ENCODE data around the gene CLDN7. TPM values are rescaled to one million over a fixed set of nuclear protein-coding genes. Genes with fewer than 3 reads are reported as not detected.

Gene CLDN7
- total and polyA plus RNA-seq, 7 experiments from 2014 or later, result 0.29 to 3.8 (median 1.7) TPM

DNA sequence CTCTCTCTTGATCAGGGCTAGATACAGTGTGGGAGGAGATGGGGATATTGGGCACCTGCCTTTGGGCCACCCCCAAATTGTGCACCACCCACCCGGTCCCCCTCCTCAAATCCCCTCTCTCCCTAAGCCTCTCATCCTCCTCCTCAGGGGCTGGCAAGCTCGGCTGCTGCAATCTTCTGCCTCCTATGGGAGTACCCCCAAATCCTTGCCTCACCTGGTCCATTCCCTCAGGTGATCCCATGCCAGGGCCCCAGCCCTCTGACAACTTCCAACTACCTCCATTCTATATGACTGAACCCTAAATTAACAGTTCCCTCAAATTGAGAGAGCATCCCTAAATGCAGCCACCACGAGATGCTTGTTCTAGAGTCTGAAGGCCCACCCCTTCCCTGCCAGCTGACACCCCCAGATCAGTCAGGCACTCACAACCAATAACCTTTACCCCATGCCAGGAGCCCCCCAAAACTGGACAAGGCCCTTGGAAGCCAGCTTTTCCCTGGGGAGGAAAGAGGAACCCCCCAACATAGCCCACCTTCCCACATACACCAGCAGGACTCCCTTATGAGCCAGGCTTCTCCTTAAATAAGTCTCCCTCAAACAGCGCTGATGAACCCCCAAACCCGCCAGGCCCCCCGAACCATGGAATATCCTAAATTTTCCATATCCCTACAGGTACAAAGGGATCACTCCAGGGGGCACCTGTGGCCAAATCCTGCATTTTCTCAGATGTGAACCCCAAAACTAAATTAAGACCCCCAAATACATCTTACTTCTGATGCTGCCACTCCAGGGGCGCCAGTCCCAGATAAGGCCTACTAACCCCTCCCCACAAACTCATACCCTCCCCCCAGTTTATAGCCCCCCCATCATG, 45.8 kb downstream of the CLDN7 start:
- no peak for DNase-seq
- H3K4me3 ChIP-seq (ENCODE audit: low read length), result no peak overlapping the region

DNA sequence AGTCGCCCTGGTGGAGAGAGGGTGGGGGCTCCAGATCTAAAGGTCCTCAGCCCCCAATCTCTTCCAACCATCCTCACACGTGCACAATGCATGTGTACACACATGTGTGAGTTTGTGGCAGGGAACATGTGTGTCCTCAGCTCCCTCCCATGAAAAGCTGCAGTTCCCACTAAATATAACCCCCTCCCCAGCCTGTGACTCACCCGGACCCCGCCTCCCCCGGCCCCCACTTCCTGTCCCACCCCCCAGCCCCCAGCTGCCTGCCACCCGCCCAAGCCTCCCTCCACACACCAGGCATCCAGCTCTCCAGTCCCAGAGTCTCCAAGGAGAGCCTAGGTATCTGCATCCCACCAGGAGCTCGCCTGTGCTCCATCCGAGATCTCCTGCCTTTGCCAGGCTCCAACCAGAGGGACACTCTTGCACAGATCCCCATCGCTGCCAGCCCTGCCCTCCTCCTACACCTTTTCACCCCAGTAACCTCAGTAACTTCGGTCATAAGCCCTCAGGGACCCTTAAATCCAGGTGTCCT, 46.6 kb downstream of the CLDN7 start:
- intact Hi-C loops (cut with micrococcal nuclease), result loop anchor here (1.0 to 10.0 kb wide), 7 partner anchors 169 to 629 kb away; partner anchors contain the start of genes C17orf100 (in 1 of the 2), KDM6B (in 1 of the 2), MED31 (in 1 of the 2) and POLR2A (in 1 of the 2)
- ATAC-seq (no peak), DNase-seq (peak in 1 of 9 donors; percentile 45)
- peaks cover 0 to 6% (median 0%) of the 10 kb centered on the region in 3 experiments for H3K36me3 ChIP-seq (ENCODE audit: control insufficient read depth in 2 of 3, insufficient read depth in 3 of 3, low read length in 3 of 3)
- CTCF ChIA-PET, result no interaction called here
- H3K4me1 ChIP-seq (ENCODE audit: control insufficient read depth in 2 of 2, insufficient read depth in 2 of 2, low read length in 2 of 2), result peaks cover 30 to 56% of the 10 kb centered on the region in 2 donors
- peak overlapping the region; percentile 61 for H3K4me3 ChIP-seq (ENCODE audit: low read length)
- peaks cover 37 to 75% (median 70%) of the 10 kb centered on the region in 7 donors for H3K4me1 Mint-ChIP-seq
- H3K9me3 Mint-ChIP-seq, result peaks cover 0 to 6% (median 0%) of the 10 kb centered on the region in 11 donors
- peak overlapping the region; percentile 43 to 97 (median 88) for H3K4me3 Mint-ChIP-seq
- H3K27me3 Mint-ChIP-seq, result peaks cover 0 to 11% (median 0%) of the 10 kb centered on the region in 5 donors
- H3K27ac Mint-ChIP-seq, result peak overlapping the region; percentile 90 to 100 (median 99)
- H3K27ac ChIP-seq (ENCODE audit: low read depth, low read length), result peak overlapping the region; percentile 97
- POLR2A ChIA-PET, result interaction anchor here (0.9 to 13.7 kb wide), 6 partner anchors 12 to 121 kb away, joined by 3 to 265 read pairs (median 4); partner anchors contain the start of genes ACAP1, DVL2, GABARAP and PHF23
- no peaks in the 10 kb centered on the region for H3K9me3 ChIP-seq (ENCODE audit: control insufficient read depth in 2 of 3, low read length in 3 of 3)
- no peaks in the 10 kb centered on the region for H3K27me3 ChIP-seq (ENCODE audit: control insufficient read depth in 2 of 2, insufficient read depth in 2 of 2, low read length in 2 of 2)
- no peaks in the 10 kb centered on the region for H3K36me3 Mint-ChIP-seq

More for the DNA sequence above, 45.8 kb downstream of the CLDN7 start:
- ChIA-PET CTCF (no interaction called here), POLR2A (interaction anchor here (0.7 to 13.7 kb wide), 5 partner anchors 12 to 121 kb away, joined by 3 to 265 read pairs (median 3); partner anchors contain the start of genes DVL2, GABARAP and PHF23)
- H3K36me3 Mint-ChIP-seq, result peaks cover 0 to 5% (median 0%) of the 10 kb centered on the region in 5 donors
- peak overlapping the region; percentile 53 to 100 (median 94) for H3K27ac Mint-ChIP-seq
- Histone ChIP-seq H3K9me3 (ENCODE audit: control insufficient read depth in 2 of 3, low read length in 3 of 3) (no peaks in the 10 kb centered on the region), H3K4me1 (ENCODE audit: control insufficient read depth in 2 of 2, insufficient read depth in 2 of 2, low read length in 2 of 2) (peaks cover 35 to 57% of the 10 kb centered on the region in 2 donors), H3K36me3 (ENCODE audit: control insufficient read depth in 2 of 3, insufficient read depth in 3 of 3, low read length in 3 of 3) (peaks cover 0 to 6% (median 0%) of the 10 kb centered on the region in 3 experiments), H3K27me3 (ENCODE audit: control insufficient read depth in 2 of 2, insufficient read depth in 2 of 2, low read length in 2 of 2) (no peaks in the 10 kb centered on the region), H3K27ac (ENCODE audit: low read depth, low read length) (peak overlapping the region; percentile 70)
- no peak for ATAC-seq
- H3K27me3 Mint-ChIP-seq, result peaks cover 0 to 8% (median 0%) of the 10 kb centered on the region in 5 donors
- peak overlapping the region; percentile 43 to 94 (median 76) for H3K4me3 Mint-ChIP-seq
- peaks cover 0 to 6% (median 0%) of the 10 kb centered on the region in 11 donors for H3K9me3 Mint-ChIP-seq
- peaks cover 45 to 82% (median 77%) of the 10 kb centered on the region in 7 donors for H3K4me1 Mint-ChIP-seq
- intact Hi-C loops (cut with micrococcal nuclease), result loop anchor here (10.0 kb wide), 3 partner anchors 562 to 628 kb away; partner anchors contain the start of genes C17orf100 (in 1 of the 2), KDM6B (in 1 of the 2) and MED31 (in 1 of the 2)

DNA sequence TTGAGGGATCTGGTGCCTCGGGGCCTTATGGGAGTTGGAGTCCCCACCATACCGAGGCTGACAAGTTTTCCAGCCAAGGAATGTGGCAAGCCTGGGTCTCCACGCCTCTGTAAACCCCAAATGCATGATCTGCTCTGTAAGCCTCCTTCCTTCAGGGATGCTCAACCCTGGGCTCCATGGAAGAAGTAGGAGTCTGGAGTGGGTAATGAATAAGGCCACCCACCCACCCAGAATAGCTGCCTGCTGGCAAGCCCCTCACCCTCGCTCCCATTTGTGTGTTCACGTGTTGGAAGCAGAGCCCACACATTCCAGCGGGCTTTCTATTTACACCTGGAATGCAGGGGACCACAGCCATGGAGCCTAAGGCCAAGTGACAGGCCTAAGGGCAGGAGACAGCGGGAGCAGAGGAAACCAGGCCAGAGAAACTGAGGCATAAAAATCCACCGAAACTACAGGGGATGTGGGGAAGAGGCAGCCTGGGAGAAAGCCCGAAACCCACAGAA, 47.1 kb downstream of the CLDN7 start:
- Mint-ChIP-seq H3K27me3 (peaks cover 0 to 14% (median 0%) of the 10 kb centered on the region in 5 donors), H3K4me3 (peak overlapping the region; percentile 76 to 97 (median 94)), H3K4me1 (peaks cover 36 to 70% (median 66%) of the 10 kb centered on the region in 7 donors), H3K36me3 (no peaks in the 10 kb centered on the region), H3K9me3 (peaks cover 0 to 6% (median 0%) of the 10 kb centered on the region in 11 donors), H3K27ac (peak overlapping the region; percentile 90 to 100 (median 99))
- DNase-seq (no peak), ATAC-seq (no peak)
- peaks cover 26 to 51% of the 10 kb centered on the region in 2 donors for H3K4me1 ChIP-seq (ENCODE audit: control insufficient read depth in 2 of 2, insufficient read depth in 2 of 2, low read length in 2 of 2)
- H3K27me3 ChIP-seq (ENCODE audit: control insufficient read depth in 2 of 2, insufficient read depth in 2 of 2, low read length in 2 of 2), result no peaks in the 10 kb centered on the region
- ChIA-PET CTCF (no interaction called here), POLR2A (interaction anchor here (0.6 to 13.7 kb wide), 9 partner anchors 11 to 368 kb away, joined by 3 to 265 read pairs (median 5); partner anchors contain the start of genes ACAP1, DVL2, GABARAP and MPDU1)
- peak overlapping the region; percentile 97 for H3K27ac ChIP-seq (ENCODE audit: low read depth, low read length)
- H3K36me3 ChIP-seq (ENCODE audit: control insufficient read depth in 2 of 3, insufficient read depth in 3 of 3, low read length in 3 of 3), result peaks cover 0 to 6% (median 0%) of the 10 kb centered on the region in 3 experiments
- H3K4me3 ChIP-seq (ENCODE audit: low read length), result peak overlapping the region; percentile 61
- H3K9me3 ChIP-seq (ENCODE audit: control insufficient read depth in 2 of 3, low read length in 3 of 3), result no peaks in the 10 kb centered on the region
- intact Hi-C loops (cut with micrococcal nuclease), result loop anchor here (1.0 to 10.0 kb wide), 7 partner anchors 168 to 630 kb away; partner anchors contain the start of genes C17orf100 (in 1 of the 2), KDM6B (in 1 of the 2), MED31 (in 1 of the 2) and POLR2A (in 1 of the 2)

DNA sequence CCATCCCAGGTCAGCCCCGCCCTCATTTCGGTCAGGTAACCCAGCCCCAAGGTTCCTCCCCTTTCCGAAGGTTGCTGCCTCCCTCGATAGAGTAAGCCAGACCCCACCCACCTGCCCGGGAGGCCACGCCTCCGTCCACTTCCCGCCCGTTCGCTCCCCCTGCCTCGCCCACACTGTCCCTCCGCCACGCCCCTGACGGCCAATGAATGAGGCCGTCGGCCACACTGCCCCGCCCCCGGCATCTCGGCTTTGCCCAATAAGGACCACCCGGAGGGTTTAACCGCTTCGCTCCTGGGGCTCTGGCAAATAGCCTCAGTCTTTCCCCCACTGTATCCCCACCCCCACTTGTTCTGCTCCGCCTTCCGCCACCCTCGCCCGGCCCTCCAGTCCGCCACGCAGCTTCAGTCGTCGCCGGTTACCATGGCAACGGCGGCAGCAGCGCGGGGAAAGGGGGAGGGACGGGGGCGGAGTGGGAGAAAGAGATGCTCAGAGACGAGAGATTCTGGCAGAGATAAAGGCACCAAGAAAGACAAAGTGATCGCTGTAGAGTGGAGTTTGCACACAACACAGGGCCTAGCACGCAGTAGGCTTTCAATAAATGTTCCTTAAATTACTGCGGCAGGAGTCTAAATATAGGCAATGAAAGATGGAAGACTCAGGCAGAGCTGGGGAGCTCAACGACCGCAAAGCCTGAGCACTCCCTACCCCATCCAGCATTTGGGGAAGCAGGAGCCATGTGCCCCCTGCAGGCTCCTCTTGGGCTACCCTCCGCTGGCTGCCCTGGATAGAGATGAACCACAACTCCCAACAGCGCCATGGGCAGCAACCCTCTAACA, 47.8 kb downstream of the CLDN7 start:
- Histone ChIP-seq H3K4me3 (ENCODE audit: low read length) (peak overlapping the region; percentile 61), H3K27ac (ENCODE audit: low read depth, low read length) (peak overlapping the region; percentile 97), H3K27me3 (ENCODE audit: control insufficient read depth in 2 of 2, insufficient read depth in 2 of 2, low read length in 2 of 2) (no peaks in the 10 kb centered on the region), H3K4me1 (ENCODE audit: control insufficient read depth in 2 of 2, insufficient read depth in 2 of 2, low read length in 2 of 2) (peaks cover 25 to 49% of the 10 kb centered on the region in 2 donors), H3K9me3 (ENCODE audit: control insufficient read depth in 2 of 3, low read length in 3 of 3) (no peaks in the 10 kb centered on the region), H3K36me3 (ENCODE audit: control insufficient read depth in 2 of 3, insufficient read depth in 3 of 3, low read length in 3 of 3) (no peaks in the 10 kb centered on the region)
- peaks cover 0 to 5% (median 0%) of the 10 kb centered on the region in 11 donors for H3K9me3 Mint-ChIP-seq
- peak overlapping the region; percentile 76 to 97 (median 94) for H3K4me3 Mint-ChIP-seq
- ChIA-PET POLR2A (interaction anchor here (0.6 to 13.7 kb wide), 9 partner anchors 10 to 369 kb away, joined by 3 to 265 read pairs (median 5); partner anchors contain the start of genes ACAP1, DVL2, GABARAP and MPDU1), CTCF (interaction anchor here (1.0 kb wide), 1 partner anchor 28 kb away, joined by 5 read pairs; the partner anchor contains the start of gene GABARAP)
- DNase-seq (peak; percentile 96 to 99 (median 97)), ATAC-seq (peak; percentile 90)
- peaks cover 36 to 69% (median 65%) of the 10 kb centered on the region in 7 donors for H3K4me1 Mint-ChIP-seq
- intact Hi-C loops (cut with micrococcal nuclease), result loop anchor here (1.0 to 10.0 kb wide), 13 partner anchors 9 to 630 kb away; partner anchors contain the start of genes DVL2 (in 2 of the 2), EIF5A (in 2 of the 2), ELP5 (in 2 of the 2) and PHF23 (in 2 of the 2)
- H3K27me3 Mint-ChIP-seq, result peaks cover 0 to 16% (median 0%) of the 10 kb centered on the region in 5 donors
- H3K36me3 Mint-ChIP-seq, result no peaks in the 10 kb centered on the region
- peak overlapping the region; percentile 90 to 100 (median 99) for H3K27ac Mint-ChIP-seq

DNA sequence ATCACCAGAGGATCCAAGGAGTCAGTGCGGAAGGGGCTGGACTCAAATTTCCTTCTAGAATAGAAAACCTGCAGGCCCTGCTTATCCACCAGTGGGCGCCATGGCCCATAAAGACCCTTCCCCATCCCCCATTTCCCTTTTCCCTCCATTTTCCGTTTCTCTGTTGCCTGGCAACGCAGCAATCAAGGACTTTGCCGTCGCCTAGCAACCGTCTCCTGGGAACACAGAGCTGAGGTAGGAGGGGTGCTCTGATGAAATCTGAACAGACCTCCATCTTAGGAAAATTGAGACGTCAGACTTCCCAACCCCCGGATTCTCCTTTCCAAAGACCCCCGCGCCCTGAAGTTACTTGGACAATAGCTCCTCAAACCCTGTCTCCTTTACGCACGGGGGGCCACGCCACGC, 48.4 kb downstream of the CLDN7 start:
- Mint-ChIP-seq H3K4me1 (peaks cover 31 to 63% (median 59%) of the 10 kb centered on the region in 7 donors), H3K9me3 (peaks cover 0 to 4% (median 0%) of the 10 kb centered on the region in 11 donors), H3K36me3 (no peaks in the 10 kb centered on the region), H3K27me3 (peaks cover 0 to 16% (median 0%) of the 10 kb centered on the region in 5 donors), H3K27ac (peak overlapping the region; percentile 90 to 100 (median 99)), H3K4me3 (peak overlapping the region; percentile 76 to 97 (median 94))
- Histone ChIP-seq H3K27ac (ENCODE audit: low read depth, low read length) (peak overlapping the region; percentile 97), H3K4me1 (ENCODE audit: control insufficient read depth in 2 of 2, insufficient read depth in 2 of 2, low read length in 2 of 2) (peaks cover 18 to 43% of the 10 kb centered on the region in 2 donors), H3K36me3 (ENCODE audit: control insufficient read depth in 2 of 3, insufficient read depth in 3 of 3, low read length in 3 of 3) (no peaks in the 10 kb centered on the region), H3K27me3 (ENCODE audit: control insufficient read depth in 2 of 2, insufficient read depth in 2 of 2, low read length in 2 of 2) (no peaks in the 10 kb centered on the region), H3K4me3 (ENCODE audit: low read length) (peak overlapping the region; percentile 61), H3K9me3 (ENCODE audit: control insufficient read depth in 2 of 3, low read length in 3 of 3) (no peaks in the 10 kb centered on the region)
- peak in 4 of 9 donors; percentile 73 to 92 (median 80) for DNase-seq
- ChIA-PET POLR2A (interaction anchor here (0.9 to 13.7 kb wide), 6 partner anchors 22 to 370 kb away, joined by 4 to 265 read pairs (median 6); partner anchors contain the start of genes ACAP1, DVL2, GABARAP and MPDU1), CTCF (interaction anchor here (1.0 kb wide), 1 partner anchor 29 kb away, joined by 5 read pairs; the partner anchor contains the start of gene GABARAP)
- ATAC-seq, result peak; percentile 19
- intact Hi-C loops (cut with micrococcal nuclease), result loop anchor here (1.0 to 10.0 kb wide), 12 partner anchors 9 to 631 kb away; partner anchors contain the start of genes DVL2 (in 2 of the 2), EIF5A (in 2 of the 2), ELP5 (in 2 of the 2) and PHF23 (in 2 of the 2)

Measured in naive thymus-derived CD4-positive, alpha-beta T cell (primary cell).